CD4-positive, CD25-positive, alpha-beta regulatory T cell (primary cell): ENCODE measurements around the gene CAPZB. TPM values are rescaled to one million over a fixed set of nuclear protein-coding genes. Genes with fewer than 3 reads are reported as not detected.

ENCODE experiments used
- polyA plus RNA-seq, 4 donors: library from polyadenylated mRNA; unstranded; fragments of 300-500 nt; fragmentation: Illumina TruSeq; gene quantifications; one replicate each; pipeline ENCODE4 v1.2.3, GENCODE V29; 2021
- total RNA-seq: library from RNA; stranded (reverse); gene quantifications from one replicate; pipeline ENCODE4 v1.2.3, GENCODE V29; 2022

CAPZB gene
- total and polyA plus RNA-seq, 5 donors from 2014 or later = 372 to 588 (median 462) TPM

Other genes starting within 250 kb of the CAPZB start
- 28.4 TPM for gene EMC1, start 234.0 kb downstream of the CAPZB start, total RNA-seq
- gene EMC1, start 234.0 kb downstream of the CAPZB start, polyA plus RNA-seq = 10 to 100 TPM; 17.3 to 23.5 (median 19.0) TPM
- 9.9 TPM for gene MRTO4, start 233.7 kb downstream of the CAPZB start, total RNA-seq
- 10 to 100 TPM; 20.1 to 22.4 (median 20.9) TPM for gene MRTO4, start 233.7 kb downstream of the CAPZB start, polyA plus RNA-seq
- 0.99 TPM for gene AKR7A3, start 196.8 kb downstream of the CAPZB start, total RNA-seq
- under 1 TPM in 1 of 4 donors, not detected in 3; 0.25 TPM for gene AKR7A3, start 196.8 kb downstream of the CAPZB start, polyA plus RNA-seq
- 20.5 TPM for gene AKR7A2, start 173.4 kb downstream of the CAPZB start, total RNA-seq
- 100 to 1,000 TPM; 107 to 133 (median 115) TPM for gene AKR7A2, start 173.4 kb downstream of the CAPZB start, polyA plus RNA-seq
- gene SLC66A1, start 173.2 kb downstream of the CAPZB start, total RNA-seq = 3.2 TPM
- gene SLC66A1, start 173.2 kb downstream of the CAPZB start, polyA plus RNA-seq = 1 to 10 TPM; 3.7 to 8.7 (median 5.8) TPM
- gene NBL1, start 158.8 kb upstream of the CAPZB start, total RNA-seq = 3.3 TPM
- gene NBL1, start 158.8 kb upstream of the CAPZB start, polyA plus RNA-seq = 1 to 10 TPM in 3 of 4 donors, under 1 TPM in 1; 0.39 to 1.4 (median 1.2) TPM
- not detected for gene HTR6, start 179.3 kb upstream of the CAPZB start, total RNA-seq
- gene HTR6, start 179.3 kb upstream of the CAPZB start, polyA plus RNA-seq = under 1 TPM in 3 of 4 donors, not detected in 1; 0.15 to 0.31 (median 0.19) TPM